CD4-positive, CD25-positive, alpha-beta regulatory T cell (primary cell): ENCODE measurements around the gene HIP1R. TPM values are rescaled to one million over a fixed set of nuclear protein-coding genes. Genes with fewer than 3 reads are reported as not detected.

Experiments used
- ATAC-seq, 2 donors: fragments of 150-1000 bp; cut with Tn5 transposase; one replicate each; pipeline ENCODE4 v1.10.0; 2021; ENCODE audit warnings: low read depth in 2 of 2, moderate number of reproducible peaks in 2 of 2, moderate library complexity in 1 of 2
- DNase-seq, 3 donors: peaks; one replicate each; pipeline versions ENCODE4 v3.0.0 to v3.0.0-alpha.2; 2012 to 2022; ENCODE audit warnings: mixed read lengths in 1 of 3
- H3K27ac ChIP-seq: one replicate; pipeline ENCODE4 v1.7.0; 2013; ENCODE audit warnings: mild to moderate bottlenecking, low read length; ENCODE audit not compliant: insufficient read depth, poor library complexity, severe bottlenecking
- H3K27me3 ChIP-seq: one replicate; pipeline ENCODE4 v1.7.0; 2013; ENCODE audit warnings: low read length; ENCODE audit not compliant: control insufficient read depth, insufficient read depth
- H3K36me3 ChIP-seq: one replicate; pipeline ENCODE4 v1.7.0; 2013; ENCODE audit warnings: mild to moderate bottlenecking, low read length, moderate library complexity; ENCODE audit not compliant: control insufficient read depth, insufficient read depth
- H3K4me1 ChIP-seq: 2 replicates; pipeline ENCODE4 v1.7.0; 2013; ENCODE audit warnings: mild to moderate bottlenecking, low read length; ENCODE audit not compliant: insufficient read depth, control insufficient read depth, poor library complexity, severe bottlenecking
- H3K4me3 ChIP-seq: one replicate; pipeline ENCODE4 v1.7.0; 2013; ENCODE audit warnings: low read depth, mild to moderate bottlenecking, low read length, moderate library complexity
- H3K9me3 ChIP-seq, 2 experiments: 1 replicate in 1 of 2; 2 replicates in 1 of 2; pipeline ENCODE4 v1.7.0; 2013; ENCODE audit warnings: low read length in 2 of 2, mild to moderate bottlenecking in 1 of 2, moderate library complexity in 1 of 2; ENCODE audit not compliant: control insufficient read depth in 2 of 2
- H3K27ac Mint-ChIP-seq, 3 donors: one replicate each; pipeline ENCODE4 v1.8.0; 2020 to 2022; ENCODE audit warnings: mild to moderate bottlenecking in 3 of 3, mixed read lengths in 3 of 3, moderate library complexity in 2 of 3
- H3K27me3 Mint-ChIP-seq: one replicate; pipeline ENCODE4 v1.8.0; 2022; ENCODE audit warnings: mild to moderate bottlenecking, mixed read lengths
- H3K36me3 Mint-ChIP-seq: one replicate; pipeline ENCODE4 v1.8.0; 2020; ENCODE audit warnings: mixed read lengths
- H3K4me1 Mint-ChIP-seq, 4 donors: one replicate each; pipeline ENCODE4 v1.8.0; 2020 to 2022; ENCODE audit warnings: mixed read lengths in 4 of 4, mild to moderate bottlenecking in 1 of 4
- H3K4me3 Mint-ChIP-seq, 4 donors: one replicate each; pipeline ENCODE4 v1.8.0; 2020 to 2022; ENCODE audit warnings: mild to moderate bottlenecking in 4 of 4, mixed read lengths in 4 of 4, moderate library complexity in 3 of 4
- H3K9me3 Mint-ChIP-seq, 7 donors: one replicate each; pipeline ENCODE4 v1.8.0; 2020 to 2022; ENCODE audit warnings: mixed read lengths in 7 of 7, mild to moderate bottlenecking in 3 of 7, moderate library complexity in 2 of 7
- polyA plus RNA-seq, 4 donors: library from polyadenylated mRNA; unstranded; fragments of 300-500 nt; fragmentation: Illumina TruSeq; gene quantifications; one replicate each; pipeline ENCODE4 v1.2.3, GENCODE V29; 2021
- total RNA-seq: library from RNA; stranded (reverse); gene quantifications from one replicate; pipeline ENCODE4 v1.2.3, GENCODE V29; 2022

HIP1R gene
- total and polyA plus RNA-seq, 5 donors from 2014 or later: 3.8 to 56.0 (median 5.5) TPM

DNA sequence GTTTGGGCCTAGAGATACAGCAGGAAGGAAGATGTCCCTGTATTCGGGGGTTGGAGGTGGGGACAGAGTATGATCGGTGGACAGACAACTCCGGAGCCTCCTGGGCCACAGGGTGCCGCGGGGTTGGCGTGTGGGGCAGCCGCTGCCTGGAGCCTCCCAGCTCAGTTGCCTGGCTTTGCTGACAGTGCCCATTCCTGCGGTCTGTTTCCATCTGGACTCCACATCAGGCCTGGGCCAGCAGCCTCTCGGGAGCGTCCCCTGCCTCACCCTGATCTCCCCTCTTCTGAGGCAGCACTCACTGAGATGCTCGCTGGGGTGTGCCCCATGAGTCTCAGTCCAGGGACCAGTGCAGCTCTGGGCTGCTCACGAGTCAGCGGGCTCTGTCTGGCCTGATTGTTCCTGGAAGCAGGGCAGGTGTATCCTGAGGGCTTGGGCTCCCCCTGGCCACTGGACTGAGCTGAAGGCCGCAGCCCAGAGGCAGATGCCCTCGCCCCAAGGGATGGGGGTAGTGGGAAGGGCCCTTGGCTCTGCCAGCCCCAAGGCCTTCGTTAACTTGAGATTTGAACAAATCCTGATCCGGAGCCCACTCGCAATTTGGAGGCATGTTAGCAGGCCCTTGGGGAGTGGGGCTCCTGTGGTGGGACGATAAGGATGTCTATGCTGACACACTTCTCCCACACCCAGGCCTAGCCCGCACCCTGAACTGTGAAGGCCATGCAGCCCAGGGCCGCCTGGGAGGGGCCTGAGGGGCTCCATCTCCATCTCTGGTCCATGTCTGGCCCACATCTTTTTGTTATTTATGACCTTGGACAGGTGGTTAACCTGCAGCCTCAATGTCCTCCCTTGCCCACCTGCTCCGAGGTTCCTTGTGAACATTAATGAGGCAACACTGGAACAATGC is 7.5 kb downstream of the HIP1R start:
- H3K9me3 Mint-ChIP-seq: no peaks in the 10 kb centered on the region
- H3K36me3 Mint-ChIP-seq: no peaks in the 10 kb centered on the region
- DNase-seq (no peak), ATAC-seq (no peak)
- no peak overlapping the region for H3K4me3 Mint-ChIP-seq
- Histone ChIP-seq H3K27me3 (no peaks in the 10 kb centered on the region), H3K27ac (no peak overlapping the region), H3K4me3 (no peak overlapping the region), H3K4me1 (no peaks in the 10 kb centered on the region), H3K9me3 (no peaks in the 10 kb centered on the region), H3K36me3 (no peaks in the 10 kb centered on the region)
- H3K27ac Mint-ChIP-seq: no peak overlapping the region
- H3K4me1 Mint-ChIP-seq: peaks cover 0 to 45% (median 13%) of the 10 kb centered on the region in 4 donors
- no peaks in the 10 kb centered on the region for H3K27me3 Mint-ChIP-seq

DNA sequence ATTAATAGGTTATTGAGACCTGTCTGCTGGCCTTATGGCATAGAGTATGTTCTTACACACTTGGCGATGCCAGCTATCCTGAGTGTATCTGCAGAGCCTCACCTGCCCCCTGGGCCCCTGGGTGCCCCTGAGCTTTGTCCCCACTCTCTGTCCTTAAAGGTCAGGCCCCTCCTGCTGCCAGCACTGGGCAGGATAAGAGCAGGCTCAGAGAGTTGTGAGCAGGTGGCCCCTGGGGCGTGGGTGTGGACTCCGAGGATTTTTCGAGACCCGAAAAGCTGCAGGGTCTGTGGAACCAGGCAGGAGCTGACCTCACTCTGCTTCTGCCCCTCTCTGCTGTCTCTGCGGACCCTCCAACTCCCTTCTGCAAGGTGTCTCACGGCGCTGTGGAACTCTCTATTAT is 8.2 kb downstream of the HIP1R start:
- Histone ChIP-seq H3K4me3 (no peak overlapping the region), H3K9me3 (no peaks in the 10 kb centered on the region), H3K27ac (no peak overlapping the region), H3K27me3 (no peaks in the 10 kb centered on the region), H3K4me1 (no peaks in the 10 kb centered on the region), H3K36me3 (no peaks in the 10 kb centered on the region)
- H3K4me1 Mint-ChIP-seq: peaks cover 0 to 38% (median 10%) of the 10 kb centered on the region in 4 donors
- H3K27me3 Mint-ChIP-seq: peaks cover 4% of the 10 kb centered on the region
- no peak for ATAC-seq
- no peak for DNase-seq
- H3K9me3 Mint-ChIP-seq: no peaks in the 10 kb centered on the region
- H3K27ac Mint-ChIP-seq: peak overlapping the region in 1 of 3 donors; percentile 46
- H3K4me3 Mint-ChIP-seq: no peak overlapping the region
- no peaks in the 10 kb centered on the region for H3K36me3 Mint-ChIP-seq

DNA sequence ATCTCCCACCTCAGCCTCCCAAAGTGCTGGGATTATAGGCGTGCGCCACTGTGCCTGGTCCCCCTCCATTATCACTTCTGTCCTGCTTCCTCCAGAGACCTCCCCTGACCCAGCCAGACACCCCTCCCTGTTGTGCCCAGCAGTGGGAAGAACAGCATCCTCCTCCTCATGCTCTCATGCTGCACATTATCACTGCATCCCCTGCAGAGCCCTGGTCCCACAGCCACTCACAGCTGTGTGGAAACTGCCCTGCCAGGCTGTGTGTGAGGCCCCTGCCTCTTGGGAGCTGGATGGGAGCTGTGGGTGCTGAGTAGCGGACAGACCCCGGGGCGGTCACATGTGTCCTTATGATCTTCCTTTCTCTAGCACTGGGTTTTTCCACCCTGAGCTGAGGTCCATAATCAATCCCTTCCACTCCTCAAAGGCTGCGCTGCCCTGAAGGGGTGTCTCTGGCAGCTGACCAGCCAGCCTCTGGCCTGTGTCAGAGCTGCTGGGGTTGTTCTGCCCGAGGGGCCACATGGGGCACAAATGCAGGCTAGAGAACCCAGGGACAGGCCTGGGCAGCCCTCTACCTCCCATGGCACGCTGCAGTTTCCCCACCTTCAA is 9.2 kb downstream of the HIP1R start:
- Mint-ChIP-seq H3K4me1 (peaks cover 0 to 27% (median 7%) of the 10 kb centered on the region in 4 donors), H3K4me3 (peak overlapping the region in 1 of 4 donors; percentile 58), H3K36me3 (peaks cover under 1% of the 10 kb centered on the region), H3K9me3 (no peaks in the 10 kb centered on the region), H3K27me3 (peaks cover 4% of the 10 kb centered on the region), H3K27ac (peak overlapping the region in 2 of 3 donors; percentile 56 to 80)
- Histone ChIP-seq H3K36me3 (no peaks in the 10 kb centered on the region), H3K4me3 (no peak overlapping the region), H3K27ac (no peak overlapping the region), H3K4me1 (no peaks in the 10 kb centered on the region), H3K27me3 (no peaks in the 10 kb centered on the region), H3K9me3 (no peaks in the 10 kb centered on the region)
- ATAC-seq (no peak), DNase-seq (no peak)

DNA sequence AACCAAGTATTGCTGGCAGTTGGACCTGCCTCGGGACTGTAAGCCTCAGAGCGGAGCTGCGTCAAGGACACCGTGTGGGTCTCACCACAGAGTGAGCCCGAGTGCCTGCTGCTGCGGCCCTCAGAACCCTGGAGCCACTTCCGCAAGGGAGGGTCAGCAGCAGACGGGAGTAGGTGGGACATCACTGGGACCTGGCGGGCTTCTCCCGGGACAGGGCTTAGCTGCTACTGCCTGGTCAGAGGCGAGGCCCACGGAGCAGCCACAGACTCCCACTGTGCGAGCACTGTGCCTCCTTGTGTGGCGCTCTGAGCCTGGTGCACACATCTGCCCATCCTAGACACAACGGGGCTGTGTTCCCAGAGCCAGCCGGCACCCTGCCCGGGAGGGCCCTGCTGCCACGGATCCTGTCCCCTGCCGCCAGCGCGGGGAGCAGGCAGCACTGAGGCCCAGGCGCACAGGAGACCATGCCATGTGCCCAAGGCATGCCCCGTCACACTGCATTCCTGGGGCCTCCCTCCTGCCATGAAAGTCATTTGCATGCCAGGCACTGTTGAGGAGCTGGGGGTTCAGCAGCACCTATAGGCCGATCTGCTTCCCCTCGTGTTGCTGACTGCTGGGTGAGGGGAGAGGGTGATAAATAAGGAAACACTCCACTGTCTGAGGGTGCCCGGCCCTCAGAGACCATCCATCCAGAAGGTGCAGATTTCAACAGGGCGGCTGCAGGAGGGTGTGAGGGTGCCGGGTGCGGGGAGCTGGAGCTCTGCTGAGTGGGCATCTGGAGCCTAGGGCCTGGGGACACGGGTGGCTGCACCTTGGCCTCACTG is 10.0 kb downstream of the HIP1R start:
- Mint-ChIP-seq H3K9me3 (no peaks in the 10 kb centered on the region), H3K36me3 (peaks cover 5% of the 10 kb centered on the region), H3K27ac (no peak overlapping the region), H3K27me3 (peaks cover 4% of the 10 kb centered on the region), H3K4me3 (no peak overlapping the region), H3K4me1 (peaks cover 0 to 20% (median 4%) of the 10 kb centered on the region in 4 donors)
- Histone ChIP-seq H3K27me3 (no peaks in the 10 kb centered on the region), H3K4me1 (no peaks in the 10 kb centered on the region), H3K36me3 (no peaks in the 10 kb centered on the region), H3K9me3 (no peaks in the 10 kb centered on the region), H3K4me3 (no peak overlapping the region), H3K27ac (no peak overlapping the region)
- DNase-seq (no peak), ATAC-seq (no peak)

DNA sequence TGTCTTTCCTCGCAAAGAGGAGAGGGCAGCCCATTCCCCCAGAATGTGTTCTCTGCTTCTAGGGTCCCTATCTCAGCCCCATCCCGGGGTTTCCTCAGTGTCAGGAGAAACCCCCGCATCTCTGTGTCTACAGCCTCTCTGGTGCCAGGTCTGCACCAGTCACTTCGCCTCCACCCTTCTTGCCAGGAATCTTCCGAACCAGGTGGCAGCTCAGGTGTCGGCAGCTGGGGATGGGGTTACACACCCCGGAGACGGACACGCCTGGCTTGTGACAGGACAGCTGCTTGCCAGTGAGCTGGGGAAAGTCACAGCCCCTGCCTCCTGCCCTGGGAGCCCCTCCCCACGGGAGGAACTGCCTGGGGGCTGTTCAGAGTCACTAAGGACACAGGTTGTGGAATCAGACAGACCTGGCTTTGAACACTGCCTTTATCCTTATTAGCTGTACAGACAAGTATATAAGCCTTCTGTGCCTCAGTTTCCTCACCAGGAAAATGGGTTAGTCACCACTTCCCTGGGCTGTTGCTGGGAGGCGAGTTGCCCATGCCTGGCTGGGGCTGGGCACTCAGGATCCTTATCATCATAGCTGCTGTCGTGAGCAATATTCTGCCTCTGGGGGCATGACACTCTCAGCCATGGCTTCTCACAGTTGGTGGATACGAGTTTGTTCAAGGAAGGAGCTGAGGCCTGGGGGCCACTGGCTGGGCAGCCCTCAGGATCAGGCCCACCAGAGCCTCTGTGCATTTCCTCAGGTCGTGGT is 10.8 kb downstream of the HIP1R start:
- Mint-ChIP-seq H3K4me3 (no peak overlapping the region), H3K27me3 (peaks cover 4% of the 10 kb centered on the region), H3K27ac (peak overlapping the region in 1 of 3 donors; percentile 83), H3K36me3 (peaks cover 5% of the 10 kb centered on the region), H3K9me3 (no peaks in the 10 kb centered on the region), H3K4me1 (peaks cover 0 to 15% (median 4%) of the 10 kb centered on the region in 4 donors)
- no peaks in the 10 kb centered on the region for H3K4me1 ChIP-seq
- DNase-seq (no peak), ATAC-seq (no peak)
- H3K27ac ChIP-seq: no peak overlapping the region
- no peak overlapping the region for H3K4me3 ChIP-seq
- no peaks in the 10 kb centered on the region for H3K9me3 ChIP-seq
- no peaks in the 10 kb centered on the region for H3K27me3 ChIP-seq
- no peaks in the 10 kb centered on the region for H3K36me3 ChIP-seq

DNA sequence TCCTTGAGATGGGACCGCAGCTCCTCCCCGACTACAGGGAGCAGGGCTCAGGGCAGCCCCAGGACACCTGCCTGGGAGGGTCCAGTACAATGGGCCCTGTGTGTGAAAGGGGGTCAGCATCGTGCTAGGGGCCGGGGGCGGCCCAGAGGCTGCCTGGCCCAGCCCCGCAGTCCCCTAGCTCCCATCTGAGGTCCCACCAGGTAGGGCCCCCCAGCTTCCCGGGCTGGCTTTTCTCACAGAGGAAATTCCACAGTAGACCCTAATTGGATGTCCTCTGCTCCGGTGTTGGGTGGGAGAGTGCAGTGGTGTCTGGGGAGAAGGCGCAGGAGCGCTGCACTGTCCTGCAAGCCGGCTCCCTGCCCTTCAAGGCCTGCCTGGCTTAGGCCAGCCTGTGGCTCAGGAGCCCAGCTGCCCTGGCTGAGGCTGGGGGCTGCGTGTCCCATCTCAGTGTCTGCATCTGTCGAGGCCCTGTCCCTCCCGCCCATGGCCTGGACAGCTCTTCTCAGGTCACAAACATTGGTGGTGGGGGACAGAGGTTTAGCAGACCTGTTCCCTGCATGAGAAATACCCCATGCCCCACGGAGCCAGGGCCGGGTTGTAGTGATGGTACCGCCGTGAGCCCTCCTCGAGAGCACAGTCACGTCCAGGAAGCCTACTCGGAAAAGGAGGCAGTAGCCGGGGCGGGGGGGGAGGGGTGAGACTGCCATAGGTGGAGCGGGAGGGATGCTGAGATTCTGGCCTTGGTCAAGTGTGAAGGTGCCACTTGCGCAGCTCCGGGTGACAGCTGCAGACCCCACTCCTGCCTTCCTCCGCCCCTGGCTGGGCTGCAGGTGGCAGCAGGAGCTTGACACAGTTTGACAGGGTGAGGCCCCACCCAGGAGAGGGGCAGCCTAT is 11.6 kb downstream of the HIP1R start:
- H3K4me1 ChIP-seq: no peaks in the 10 kb centered on the region
- H3K4me1 Mint-ChIP-seq: peaks cover 0 to 7% (median 1%) of the 10 kb centered on the region in 4 donors
- no peaks in the 10 kb centered on the region for H3K36me3 ChIP-seq
- no peaks in the 10 kb centered on the region for H3K27me3 ChIP-seq
- peaks cover 5% of the 10 kb centered on the region for H3K36me3 Mint-ChIP-seq
- no peaks in the 10 kb centered on the region for H3K9me3 Mint-ChIP-seq
- H3K27me3 Mint-ChIP-seq: peaks cover 4% of the 10 kb centered on the region
- H3K4me3 ChIP-seq: no peak overlapping the region
- no peak overlapping the region for H3K4me3 Mint-ChIP-seq
- no peak overlapping the region for H3K27ac Mint-ChIP-seq
- H3K9me3 ChIP-seq: no peaks in the 10 kb centered on the region
- DNase-seq (no peak), ATAC-seq (no peak)
- no peak overlapping the region for H3K27ac ChIP-seq
